CD4-positive, alpha-beta T cell (primary cell): Measurements from ENCODE around the gene CELF4. TPM values are rescaled to one million over a fixed set of nuclear protein-coding genes. Genes with fewer than 3 reads are reported as not detected.

ENCODE experiments used
- ATAC-seq: fragments of 200-7000 bp; cut with Tn5 transposase; one replicate; pipeline ENCODE4 v1.10.0; 2022; ENCODE audit warnings: mild to moderate bottlenecking; ENCODE audit not compliant: poor library complexity
- CTCF ChIA-PET: fragments of 350-600 bp; sonication (Branson Sonifier 250); formaldehyde crosslinking; loops from one replicate; lab custom pipeline; 2021; ENCODE audit warnings: antibody characterized with exemption, inconsistent platforms; lab: Charles Lee
- POLR2A ChIA-PET: fragments of 350-600 bp; sonication (Branson Sonifier 250); formaldehyde crosslinking; loops from one replicate; lab custom pipeline; 2021; ENCODE audit warnings: antibody characterized with exemption, inconsistent platforms; lab: Charles Lee
- DNase-seq, 14 experiments: peaks; one replicate each; pipeline ENCODE4 v3.0.0-alpha.2; 2013 to 2020; ENCODE audit warnings: mixed read lengths in 2 of 14
- H3K27ac ChIP-seq, 2 donors: one replicate each; pipeline versions ENCODE4 v1.5.1 to v1.7.0; 2013; ENCODE audit warnings: low read length in 2 of 2, low read depth in 1 of 2, mild to moderate bottlenecking in 1 of 2
- H3K27me3 ChIP-seq, 2 experiments: 1 replicate in 1 of 2; 2 replicates in 1 of 2; pipeline versions ENCODE4 v1.6.1 to v1.7.0; 2013; ENCODE audit warnings: low read length in 2 of 2, control low read depth in 1 of 2, mild to moderate bottlenecking in 1 of 2, moderate library complexity in 1 of 2; ENCODE audit not compliant: insufficient read depth in 2 of 2, control insufficient read depth in 1 of 2
- H3K36me3 ChIP-seq: one replicate; pipeline ENCODE4 v1.6.1; 2013; ENCODE audit warnings: low read length, control low read depth; ENCODE audit not compliant: insufficient read depth
- H3K4me1 ChIP-seq: one replicate; pipeline ENCODE4 v1.6.1; 2013; ENCODE audit warnings: low read length, control low read depth; ENCODE audit not compliant: insufficient read depth
- H3K4me3 ChIP-seq: one replicate; pipeline ENCODE4 v1.5.1; 2013; ENCODE audit warnings: mild to moderate bottlenecking, low read length, moderate library complexity
- H3K9me3 ChIP-seq, 2 experiments: 1 replicate in 1 of 2; 2 replicates in 1 of 2; pipeline versions ENCODE4 v1.6.1 to v1.7.0; 2013; ENCODE audit warnings: low read length in 2 of 2, mild to moderate bottlenecking in 2 of 2, control low read depth in 1 of 2, moderate library complexity in 1 of 2; ENCODE audit not compliant: control insufficient read depth in 1 of 2, insufficient read depth in 1 of 2
- H3K27ac Mint-ChIP-seq: one replicate; pipeline ENCODE4 v1.8.0; 2020; ENCODE audit warnings: mixed read lengths
- H3K27me3 Mint-ChIP-seq: one replicate; pipeline ENCODE4 v1.8.0; 2021; ENCODE audit warnings: mixed read lengths
- H3K36me3 Mint-ChIP-seq: one replicate; pipeline ENCODE4 v1.8.0; 2021; ENCODE audit warnings: low read depth, mixed read lengths
- H3K4me1 Mint-ChIP-seq: one replicate; pipeline ENCODE4 v1.8.0; 2021; ENCODE audit warnings: low read depth, mixed read lengths
- H3K4me3 Mint-ChIP-seq: one replicate; pipeline ENCODE4 v1.8.0; 2020; ENCODE audit warnings: mild to moderate bottlenecking, mixed read lengths
- H3K9me3 Mint-ChIP-seq: one replicate; pipeline ENCODE4 v1.8.0; 2020; ENCODE audit warnings: mixed read lengths
- CTCF ChIP-seq: fragments of 200-600 bp; IDR thresholded peaks from one replicate; pipeline ENCODE4 v1.8.0; 2022; ENCODE audit warnings: antibody characterized with exemption, mild to moderate bottlenecking
- intact Hi-C, 2 experiments: fragments of 100-400 bp; cut with DNase I in 1 of 2; cut with micrococcal nuclease in 1 of 2; formaldehyde crosslinking; loops; one replicate each; pipeline versions ENCODE4 v1.15.1 to v1.9.0; 2023 to 2025; cut with DNase I, micrococcal nuclease
- total RNA-seq, 174 experiments: library from RNA in 2 of 174; stranded (reverse) in 2 of 174; gene quantifications; one replicate each; pipeline ENCODE4 v1.2.3 and lab custom pipeline; 2021 to 2026

CELF4 gene
- total RNA-seq, 2 experiments from 2014 or later: not detected

- Histone ChIP-seq H3K36me3 (no peaks in the 10 kb centered on the region), H3K4me1 (no peaks in the 10 kb centered on the region), H3K27me3 (peaks cover 0 to 6% of the 10 kb centered on the region in 2 experiments), H3K4me3 (no peak overlapping the region), H3K27ac (no peak overlapping the region), H3K9me3 (no peaks in the 10 kb centered on the region)
- no peaks in the 10 kb centered on the region for H3K4me1 Mint-ChIP-seq
- H3K27ac Mint-ChIP-seq: no peak overlapping the region
- CTCF ChIA-PET: no interaction called here
- no peak for TF ChIP-seq CTCF
- H3K27me3 Mint-ChIP-seq: peaks cover 21% of the 10 kb centered on the region
- POLR2A ChIA-PET: no interaction called here
- ATAC-seq (no peak), DNase-seq (no peak)
- H3K9me3 Mint-ChIP-seq: no peaks in the 10 kb centered on the region
- no peak overlapping the region for H3K4me3 Mint-ChIP-seq
- intact Hi-C loops: no loop called here
- no peaks in the 10 kb centered on the region for H3K36me3 Mint-ChIP-seq
Measured at GRCh38 chr18:37383846-37384595, 181.6 kb downstream of the CELF4 start.

GRCh38 chr18:37383036-37383785 is 182.4 kb downstream of the CELF4 start:
- H3K4me3 Mint-ChIP-seq: no peak overlapping the region
- CTCF ChIA-PET: no interaction called here
- peaks cover 21% of the 10 kb centered on the region for H3K27me3 Mint-ChIP-seq
- H3K27ac Mint-ChIP-seq: no peak overlapping the region
- H3K9me3 Mint-ChIP-seq: no peaks in the 10 kb centered on the region
- Histone ChIP-seq H3K9me3 (no peaks in the 10 kb centered on the region), H3K4me1 (no peaks in the 10 kb centered on the region), H3K4me3 (no peak overlapping the region), H3K27ac (no peak overlapping the region), H3K27me3 (peaks cover 0 to 6% of the 10 kb centered on the region in 2 experiments), H3K36me3 (no peaks in the 10 kb centered on the region)
- DNase-seq (no peak), ATAC-seq (no peak)
- TF ChIP-seq CTCF: no peak
- POLR2A ChIA-PET: no interaction called here
- H3K4me1 Mint-ChIP-seq: no peaks in the 10 kb centered on the region
- H3K36me3 Mint-ChIP-seq: no peaks in the 10 kb centered on the region
- intact Hi-C loops: no loop called here

DNA sequence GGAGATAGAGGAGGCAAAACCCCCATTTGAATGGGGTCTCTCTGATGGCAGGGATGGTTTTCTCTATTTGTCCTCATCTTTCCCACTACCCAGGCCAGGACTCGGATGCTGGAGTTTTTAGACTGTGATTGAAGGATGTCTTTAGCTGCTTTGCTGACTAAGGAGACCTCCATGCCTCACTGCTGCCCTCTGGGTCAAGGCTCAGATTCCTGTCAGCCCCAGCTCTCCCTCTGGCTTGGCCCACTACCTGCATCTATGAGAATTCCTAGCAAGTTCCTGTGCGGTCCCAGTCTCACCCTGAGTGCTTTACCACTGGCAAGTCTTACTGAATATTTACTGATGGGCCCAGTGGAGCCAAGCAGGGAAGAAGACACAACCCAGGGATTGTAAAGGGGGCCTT is 184.0 kb downstream of the CELF4 start:
- peaks cover 0 to 6% of the 10 kb centered on the region in 2 experiments for H3K27me3 ChIP-seq
- no peak overlapping the region for H3K4me3 ChIP-seq
- CTCF ChIA-PET: no interaction called here
- Mint-ChIP-seq H3K4me3 (no peak overlapping the region), H3K27me3 (peaks cover 26% of the 10 kb centered on the region), H3K9me3 (no peaks in the 10 kb centered on the region), H3K27ac (no peak overlapping the region), H3K36me3 (no peaks in the 10 kb centered on the region), H3K4me1 (no peaks in the 10 kb centered on the region)
- intact Hi-C loops: no loop called here
- TF ChIP-seq CTCF: no peak
- DNase-seq (no peak), ATAC-seq (no peak)
- no peak overlapping the region for H3K27ac ChIP-seq
- no peaks in the 10 kb centered on the region for H3K36me3 ChIP-seq
- H3K9me3 ChIP-seq: no peaks in the 10 kb centered on the region
- POLR2A ChIA-PET: no interaction called here
- no peaks in the 10 kb centered on the region for H3K4me1 ChIP-seq
